WERI-Rb-1 (cell line): Measurements from ENCODE around the gene RPL18A.

Experiments used
- DNase-seq: peaks from one replicate; pipeline ENCODE4 v3.0.0-alpha.2; 2020
- H3K27ac ChIP-seq: fragments of 250-450 bp; sonication (Bioruptor Pico); 2 replicates; pipeline ENCODE4 v1.5.1; 2020; ENCODE audit warnings: mild to moderate bottlenecking, moderate library complexity
- H3K27me3 ChIP-seq: fragments of 250-450 bp; sonication (Bioruptor Pico); 2 replicates; pipeline ENCODE4 v1.5.1; 2021; ENCODE audit warnings: mild to moderate bottlenecking, low read depth, moderate library complexity; ENCODE audit not compliant: insufficient read depth, severe bottlenecking
- H3K36me3 ChIP-seq: fragments of 250-450 bp; sonication (Bioruptor Pico); 2 replicates; pipeline ENCODE4 v1.5.1; 2020; ENCODE audit warnings: mild to moderate bottlenecking, moderate library complexity
- H3K4me3 ChIP-seq: 2 replicates; pipeline ENCODE4 v1.5.1; 2011; ENCODE audit warnings: low read depth, mild to moderate bottlenecking, control low read depth, low read length
- H3K9me3 ChIP-seq: fragments of 250-450 bp; sonication (Bioruptor Pico); 2 replicates; pipeline ENCODE4 v1.5.1; 2021; ENCODE audit warnings: mild to moderate bottlenecking, moderate library complexity; ENCODE audit not compliant: severe bottlenecking
- TF ChIP-seq, protein P1 (sequence below): IDR thresholded peaks from 2 replicates; pipeline ENCODE4 v1.5.1; 2011; ENCODE audit warnings: low read depth, mild to moderate bottlenecking, control low read depth, inconsistent platforms, low read length

RPL18A gene

DNA sequence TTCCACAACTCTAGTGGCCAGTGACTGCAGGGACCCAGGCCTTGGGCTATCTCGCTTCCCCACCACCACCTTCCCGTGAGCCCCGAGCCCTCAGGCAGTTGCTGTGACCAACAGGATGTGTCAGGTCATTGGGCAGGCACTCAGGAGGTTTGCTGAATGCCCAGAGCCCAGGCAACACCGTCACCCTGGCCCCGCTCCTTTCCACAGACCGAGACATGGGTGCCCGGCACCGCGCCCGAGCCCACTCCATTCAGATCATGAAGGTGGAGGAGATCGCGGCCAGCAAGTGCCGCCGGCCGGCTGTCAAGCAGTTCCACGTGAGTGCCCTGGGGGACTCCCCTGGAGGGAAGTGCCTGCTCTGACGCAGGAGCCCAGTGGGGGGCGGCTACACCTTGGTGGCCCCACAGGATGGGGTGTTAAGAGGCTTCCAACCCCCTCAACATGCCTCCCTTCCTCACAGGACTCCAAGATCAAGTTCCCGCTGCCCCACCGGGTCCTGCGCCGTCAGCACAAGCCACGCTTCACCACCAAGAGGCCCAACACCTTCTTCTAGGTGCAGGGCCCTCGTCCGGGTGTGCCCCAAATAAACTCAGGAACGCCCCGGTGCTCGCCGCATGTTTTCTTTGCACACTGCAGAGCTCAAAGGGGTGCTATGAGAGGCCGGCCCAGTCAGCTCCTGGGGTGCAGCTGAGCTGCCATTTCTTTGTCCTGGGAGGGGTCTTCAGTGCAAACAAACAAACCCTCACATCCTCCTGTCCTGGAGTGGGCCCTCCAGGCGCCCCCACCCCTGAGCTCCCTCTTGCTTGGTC lies 3.2 kb downstream of the RPL18A start:
- peaks cover 59% of the 10 kb centered on the region for H3K36me3 ChIP-seq
- TF ChIP-seq, protein P1, sequence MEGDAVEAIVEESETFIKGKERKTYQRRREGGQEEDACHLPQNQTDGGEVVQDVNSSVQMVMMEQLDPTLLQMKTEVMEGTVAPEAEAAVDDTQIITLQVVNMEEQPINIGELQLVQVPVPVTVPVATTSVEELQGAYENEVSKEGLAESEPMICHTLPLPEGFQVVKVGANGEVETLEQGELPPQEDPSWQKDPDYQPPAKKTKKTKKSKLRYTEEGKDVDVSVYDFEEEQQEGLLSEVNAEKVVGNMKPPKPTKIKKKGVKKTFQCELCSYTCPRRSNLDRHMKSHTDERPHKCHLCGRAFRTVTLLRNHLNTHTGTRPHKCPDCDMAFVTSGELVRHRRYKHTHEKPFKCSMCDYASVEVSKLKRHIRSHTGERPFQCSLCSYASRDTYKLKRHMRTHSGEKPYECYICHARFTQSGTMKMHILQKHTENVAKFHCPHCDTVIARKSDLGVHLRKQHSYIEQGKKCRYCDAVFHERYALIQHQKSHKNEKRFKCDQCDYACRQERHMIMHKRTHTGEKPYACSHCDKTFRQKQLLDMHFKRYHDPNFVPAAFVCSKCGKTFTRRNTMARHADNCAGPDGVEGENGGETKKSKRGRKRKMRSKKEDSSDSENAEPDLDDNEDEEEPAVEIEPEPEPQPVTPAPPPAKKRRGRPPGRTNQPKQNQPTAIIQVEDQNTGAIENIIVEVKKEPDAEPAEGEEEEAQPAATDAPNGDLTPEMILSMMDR: no peak
- no peaks in the 10 kb centered on the region for H3K9me3 ChIP-seq
- H3K27ac ChIP-seq: peak overlapping the region; percentile 44; the same call in 1 of the 2 replicates
- DNase-seq: no peak
- no peaks in the 10 kb centered on the region for H3K27me3 ChIP-seq
- H3K4me3 ChIP-seq: no peak overlapping the region

DNA sequence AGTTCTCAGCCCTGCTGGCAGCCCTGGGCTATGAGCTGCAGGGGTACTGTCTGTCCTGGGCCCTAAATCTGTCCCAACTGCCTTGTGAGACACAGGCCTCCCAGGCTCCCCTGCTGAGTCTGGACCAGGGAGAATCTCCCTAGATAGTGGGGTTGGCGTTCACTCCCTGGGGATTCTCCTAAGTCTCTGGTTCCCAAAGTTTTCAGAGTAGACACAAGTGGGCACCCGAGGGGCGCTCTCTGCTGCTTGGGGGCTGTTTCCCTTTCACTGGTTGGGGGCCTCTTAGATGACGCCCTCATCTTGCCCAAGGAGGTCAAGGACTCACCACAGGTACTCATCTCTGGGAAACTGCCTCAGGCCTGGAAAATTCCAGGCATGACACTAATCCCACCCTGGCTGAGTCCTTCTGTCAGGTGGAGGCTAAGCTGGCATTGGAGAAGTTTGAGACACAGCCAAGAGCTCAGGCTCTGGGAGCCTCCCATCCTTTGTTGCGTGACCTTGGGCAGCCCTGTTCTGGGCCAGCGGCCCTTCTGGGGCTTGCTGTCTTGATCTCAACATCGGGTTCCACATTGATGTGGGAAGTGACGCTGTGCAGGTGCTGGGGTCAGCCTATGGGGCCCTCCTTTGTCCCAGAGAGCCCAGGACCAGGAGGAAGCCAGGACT lies 3.9 kb downstream of the RPL18A start:
- H3K36me3 ChIP-seq: peaks cover 59% of the 10 kb centered on the region
- DNase-seq: peak; percentile 49
- H3K27ac ChIP-seq: peak overlapping the region; percentile 44
- no peak overlapping the region for H3K4me3 ChIP-seq
- TF ChIP-seq, protein P1: no peak
- no peaks in the 10 kb centered on the region for H3K9me3 ChIP-seq
- H3K27me3 ChIP-seq: no peaks in the 10 kb centered on the region

- Histone ChIP-seq H3K36me3 (peaks cover 50% of the 10 kb centered on the region), H3K27ac (no peak overlapping the region)
- peak; percentile 53 for DNase-seq
Observed at GRCh38 chr19:17865364-17866311, 5.9 kb downstream of the RPL18A start.

GRCh38 chr19:17866312-17866963 lies 6.7 kb downstream of the RPL18A start:
- H3K36me3 ChIP-seq: peaks cover 42% of the 10 kb centered on the region
- TF ChIP-seq, protein P1: no peak
- H3K27me3 ChIP-seq: no peaks in the 10 kb centered on the region
- no peaks in the 10 kb centered on the region for H3K9me3 ChIP-seq
- H3K27ac ChIP-seq: no peak overlapping the region
- H3K4me3 ChIP-seq: no peak overlapping the region
- DNase-seq: no peak

More at GRCh38 chr19:17865364-17866311, 5.9 kb downstream of the RPL18A start:
- Histone ChIP-seq H3K27me3 (no peaks in the 10 kb centered on the region), H3K9me3 (no peaks in the 10 kb centered on the region), H3K4me3 (no peak overlapping the region)
- TF ChIP-seq, protein P1: no peak

- TF ChIP-seq, protein P1: no peak
- Histone ChIP-seq H3K27me3 (no peaks in the 10 kb centered on the region), H3K9me3 (no peaks in the 10 kb centered on the region), H3K27ac (no peak overlapping the region), H3K4me3 (no peak overlapping the region), H3K36me3 (peaks cover 37% of the 10 kb centered on the region)
- no peak for DNase-seq
Observed at GRCh38 chr19:17866964-17867486, 7.3 kb downstream of the RPL18A start.
